Measurements from ENCODE around the gene MPP2.

DNA sequence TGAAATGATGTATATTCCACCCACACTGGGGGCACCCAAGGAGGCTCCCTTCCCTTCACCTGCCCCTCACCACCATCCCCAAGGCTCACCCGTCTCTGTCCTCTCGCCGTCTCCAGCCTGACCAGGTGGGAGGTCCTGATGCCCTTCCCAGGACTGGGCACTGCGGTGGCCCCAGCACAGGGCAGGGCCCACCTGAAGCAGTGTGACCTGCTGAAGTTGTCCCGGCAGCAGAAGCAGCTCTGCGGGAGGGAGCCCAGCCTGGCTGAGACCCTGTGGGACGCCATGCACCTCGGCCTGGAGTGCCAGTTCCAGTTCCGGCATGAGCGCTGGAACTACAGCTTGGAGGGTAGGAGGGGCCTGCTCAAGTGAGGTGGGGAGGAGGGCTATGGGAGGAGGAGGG lies 25.0 kb upstream of the MPP2 start:
- TF ChIP-seq CTCF (conservative IDR thresholded peaks at IDR 0.05; ENCODE audit: low read length) (no peak), EZH2phosphoT487 (IDR thresholded peaks at IDR 0.05; ENCODE audit: borderline replicate concordance, low read depth, low read length) (no peak)
